Effector CD4-positive, alpha-beta T cell (primary cell): ENCODE results near the gene MAP3K21.

ENCODE experiments used
- DNase-seq: peaks from one replicate; pipeline ENCODE4 v3.0.0-alpha.2; 2020
- total RNA-seq: gene quantifications from one replicate; lab custom pipeline; 2026; lab: John Stamatoyannopoulos, UW

The MAP3K21 gene
- total RNA-seq, result 3.0 reads per million, percentile 10 among the genes with 10 or more reads in this experiment

DNA sequence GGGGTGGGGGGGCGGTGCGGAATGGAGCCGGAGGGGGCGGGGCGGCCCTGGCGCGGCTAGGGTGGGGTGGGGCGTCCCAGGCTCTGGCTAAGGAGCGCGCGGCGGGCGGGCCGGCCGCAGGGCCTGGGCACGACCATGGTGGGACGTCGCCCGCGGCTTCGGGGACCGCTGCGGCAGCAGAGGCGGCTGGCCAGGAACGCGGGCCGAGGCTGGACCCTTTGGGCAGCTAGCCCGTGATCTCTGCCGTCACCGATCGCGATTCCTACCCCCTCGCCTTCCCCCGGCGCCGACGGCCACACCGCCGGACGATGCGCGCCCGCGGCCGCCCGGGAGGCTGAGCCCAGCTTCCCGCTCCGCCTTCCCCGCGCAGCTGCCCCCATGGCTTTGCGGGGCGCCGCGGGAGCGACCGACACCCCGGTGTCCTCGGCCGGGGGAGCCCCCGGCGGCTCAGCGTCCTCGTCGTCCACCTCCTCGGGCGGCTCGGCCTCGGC, at the start of gene MAP3K21:
TSS of gene MAP3K21 (plus strand) at position 74 of the 491 bp plus-strand sequence. CDS start at position 379, 305 bp downstream.
- no peak for DNase-seq

DNA sequence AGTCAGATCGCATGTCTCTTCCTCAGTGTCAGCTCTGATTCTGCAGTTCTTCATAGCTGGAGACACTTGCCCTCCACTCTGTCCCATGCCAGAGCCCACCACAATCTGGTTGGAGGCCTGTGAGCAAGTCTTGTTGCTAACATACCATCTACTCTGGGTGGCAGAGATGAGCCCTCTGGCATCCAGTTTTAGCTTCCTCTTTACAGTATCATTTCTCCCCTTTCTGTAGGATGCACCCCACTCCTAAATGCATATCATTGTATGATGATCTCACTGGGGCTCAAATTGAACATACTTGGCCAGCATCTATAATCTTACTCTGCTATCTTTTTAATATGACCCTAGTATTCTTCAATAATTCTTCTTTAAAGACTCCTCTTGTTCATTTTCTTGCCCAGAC, 48.9 kb upstream of the MAP3K21 start:
- no peak for DNase-seq

DNA sequence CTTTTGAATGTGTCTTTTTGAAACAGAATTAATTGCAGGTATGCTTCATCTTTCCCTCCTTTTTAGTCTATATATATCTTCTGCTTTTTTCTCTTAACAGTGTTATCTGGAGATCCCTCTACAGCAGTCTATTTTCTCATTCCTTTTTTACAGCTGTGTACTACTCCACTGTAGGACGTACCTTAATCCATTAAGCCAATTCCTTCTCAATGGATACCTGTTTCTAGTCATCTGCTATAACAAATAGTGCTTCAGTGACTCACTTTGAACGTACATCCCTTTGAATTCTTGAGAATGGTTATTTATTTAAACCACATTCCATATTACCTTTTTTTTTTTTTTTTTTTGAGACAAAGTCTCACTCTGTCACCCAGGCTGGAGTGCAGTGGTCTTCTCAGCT, 47.6 kb upstream of the MAP3K21 start:
- no peak for DNase-seq

DNA sequence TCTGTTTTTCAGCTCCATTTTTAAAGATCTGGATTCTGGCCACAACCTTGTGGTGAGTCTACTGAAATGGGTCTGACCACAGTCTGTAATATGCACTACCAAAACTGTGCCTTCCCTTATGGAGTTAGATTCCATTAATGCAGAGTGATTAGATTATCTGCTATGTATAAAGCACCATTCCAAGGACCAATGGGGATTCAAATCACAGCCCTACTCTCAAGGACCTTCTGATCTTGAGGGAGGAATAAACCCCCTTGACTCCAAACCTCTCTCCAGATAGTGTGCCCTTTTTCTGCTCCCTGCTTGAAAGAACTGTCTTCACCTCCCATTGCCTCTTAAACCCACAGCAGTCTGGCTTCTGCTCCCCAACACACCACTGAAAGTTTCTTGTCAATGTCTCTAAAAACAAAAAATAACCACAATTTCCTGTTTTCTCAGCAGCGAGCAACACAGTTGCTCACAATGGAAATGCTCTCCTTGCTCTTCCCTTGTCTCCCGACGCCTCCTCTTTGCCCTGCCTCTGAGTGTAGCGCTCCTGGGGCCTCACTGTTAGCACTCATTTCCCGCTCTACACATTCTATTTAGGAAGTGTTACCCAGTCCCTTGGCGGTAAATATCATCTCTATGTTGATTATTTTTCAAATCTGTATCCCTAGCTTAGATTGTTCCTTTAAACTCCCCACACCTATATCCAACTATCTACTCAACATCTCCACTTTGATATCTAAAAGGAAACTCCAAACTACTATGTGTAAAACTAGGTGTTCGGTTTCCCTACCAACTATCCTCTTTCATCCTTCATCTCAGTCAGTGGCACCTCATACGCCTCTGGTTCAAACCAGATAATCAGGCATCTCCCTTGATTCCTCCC, 45.6 kb upstream of the MAP3K21 start:
- no peak for DNase-seq

DNA sequence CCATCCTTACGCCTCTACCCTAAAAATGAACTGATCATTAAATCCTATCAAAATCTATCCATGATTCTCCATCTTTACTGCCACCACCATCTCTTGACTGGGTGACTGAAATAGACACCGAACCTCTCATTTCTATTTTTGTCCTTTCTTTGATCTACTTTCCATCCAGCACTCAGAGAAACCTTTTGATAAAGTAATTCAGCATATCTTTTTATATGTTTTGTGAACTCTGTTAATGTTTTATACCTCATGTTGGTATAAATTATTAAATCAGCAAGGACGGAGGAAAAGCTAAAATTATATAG, 45.0 kb upstream of the MAP3K21 start:
- no peak for DNase-seq

DNA sequence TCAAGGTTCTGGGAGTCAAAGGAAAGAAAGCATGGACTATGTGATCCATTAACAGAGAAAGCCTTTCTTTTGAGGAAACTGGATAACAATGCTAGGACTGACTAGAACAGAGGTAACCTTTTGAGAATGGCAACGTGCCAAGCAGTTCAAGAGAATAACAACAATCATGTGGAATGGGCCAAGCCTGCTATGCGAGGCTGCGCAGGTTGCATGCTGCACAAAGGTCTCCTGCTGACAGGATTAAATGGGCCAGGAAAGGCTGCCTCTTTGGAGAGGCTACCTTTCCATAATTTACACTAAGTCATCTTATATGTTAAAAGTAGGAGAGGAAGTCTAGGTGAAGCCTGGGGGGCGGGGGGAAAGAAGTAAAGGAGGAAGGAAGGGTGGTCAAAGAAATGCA, 37.8 kb upstream of the MAP3K21 start:
- DNase-seq, result no peak

DNA sequence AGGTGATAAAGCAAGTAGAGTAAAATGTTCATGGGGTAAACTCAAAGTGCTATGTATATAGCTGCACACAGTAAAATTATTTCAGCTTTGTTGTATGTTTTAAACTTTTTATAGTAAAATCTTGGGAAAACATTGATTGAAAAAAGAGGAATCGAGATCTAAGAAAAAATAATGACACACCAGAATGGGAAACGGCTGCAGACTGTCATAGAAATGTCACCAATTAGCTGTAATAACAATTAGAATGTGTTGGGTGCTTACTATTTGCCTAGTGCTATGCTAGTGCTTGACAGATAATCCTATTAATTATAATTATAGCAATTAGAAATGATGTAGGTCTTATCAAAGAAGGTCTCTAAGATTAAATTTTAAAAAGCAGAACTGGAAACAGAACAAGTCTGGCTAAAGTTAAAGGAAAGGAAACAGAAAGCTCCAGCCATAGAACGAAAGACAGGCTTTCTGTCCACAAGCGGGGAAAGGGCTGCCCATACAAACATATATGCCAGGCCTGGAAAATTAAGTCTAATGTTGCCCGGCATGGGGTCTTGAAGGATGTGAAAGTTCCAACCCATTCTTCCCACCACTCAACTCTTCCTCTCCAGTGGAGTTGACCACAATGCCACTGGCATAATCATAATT, 37.0 kb upstream of the MAP3K21 start:
- DNase-seq, result no peak

DNA sequence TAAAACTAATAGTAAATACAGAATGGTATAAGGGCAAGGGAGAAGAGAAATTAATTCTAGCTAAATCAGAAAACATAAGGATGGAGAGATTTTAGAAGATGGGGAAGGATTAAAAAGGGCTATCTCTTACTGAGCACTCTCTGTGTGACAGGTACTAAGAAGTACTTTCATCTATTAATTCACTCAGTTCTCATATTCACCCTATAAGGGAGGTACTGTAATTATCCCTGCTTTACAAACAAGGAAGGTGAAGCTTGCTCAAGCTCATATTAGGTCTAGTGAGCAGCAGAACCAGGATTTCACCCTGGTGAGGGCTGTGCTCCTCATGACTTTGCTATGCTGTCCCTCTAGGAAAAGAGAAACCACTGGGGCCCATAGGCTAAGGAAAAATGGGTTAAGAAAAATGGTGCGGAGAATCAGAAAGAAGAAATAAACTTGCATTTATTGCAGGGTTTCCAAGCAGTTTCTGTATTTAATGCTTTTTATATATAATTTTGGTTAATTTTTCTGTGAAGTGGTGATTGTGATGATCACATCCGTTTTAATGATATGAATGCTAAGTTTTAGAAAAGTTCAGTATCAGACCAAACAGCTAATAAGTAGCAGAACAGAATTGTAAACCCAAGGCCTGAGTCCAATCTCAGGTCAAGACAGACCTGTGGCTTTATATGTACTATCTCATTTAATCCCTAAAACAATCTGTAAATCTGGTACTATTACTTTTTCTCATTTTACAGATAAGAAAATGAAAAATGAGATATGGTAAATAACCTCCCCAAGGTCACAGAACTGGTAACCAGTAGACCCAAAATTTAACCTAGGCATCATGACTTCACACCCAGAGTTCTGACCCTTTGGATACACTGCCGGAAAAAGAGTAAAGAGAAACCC, 33.7 kb upstream of the MAP3K21 start:
- DNase-seq, result no peak

DNA sequence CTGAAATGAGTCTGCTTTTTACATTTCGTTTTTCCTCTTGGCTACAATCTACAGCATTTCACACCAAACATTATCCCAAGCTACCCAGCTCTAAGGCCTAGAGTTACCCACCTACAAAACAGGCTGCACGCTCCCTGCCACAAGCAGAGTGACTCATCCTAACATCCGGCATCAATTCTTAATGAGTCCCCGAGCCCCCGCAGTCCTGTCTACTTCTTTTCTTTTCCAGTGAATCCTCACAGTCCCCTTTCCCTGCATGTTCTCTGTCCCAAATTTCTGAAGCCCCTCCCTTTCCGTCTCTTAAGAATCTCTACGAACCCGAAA, 32.6 kb upstream of the MAP3K21 start:
- peak; percentile 34 for DNase-seq

DNA sequence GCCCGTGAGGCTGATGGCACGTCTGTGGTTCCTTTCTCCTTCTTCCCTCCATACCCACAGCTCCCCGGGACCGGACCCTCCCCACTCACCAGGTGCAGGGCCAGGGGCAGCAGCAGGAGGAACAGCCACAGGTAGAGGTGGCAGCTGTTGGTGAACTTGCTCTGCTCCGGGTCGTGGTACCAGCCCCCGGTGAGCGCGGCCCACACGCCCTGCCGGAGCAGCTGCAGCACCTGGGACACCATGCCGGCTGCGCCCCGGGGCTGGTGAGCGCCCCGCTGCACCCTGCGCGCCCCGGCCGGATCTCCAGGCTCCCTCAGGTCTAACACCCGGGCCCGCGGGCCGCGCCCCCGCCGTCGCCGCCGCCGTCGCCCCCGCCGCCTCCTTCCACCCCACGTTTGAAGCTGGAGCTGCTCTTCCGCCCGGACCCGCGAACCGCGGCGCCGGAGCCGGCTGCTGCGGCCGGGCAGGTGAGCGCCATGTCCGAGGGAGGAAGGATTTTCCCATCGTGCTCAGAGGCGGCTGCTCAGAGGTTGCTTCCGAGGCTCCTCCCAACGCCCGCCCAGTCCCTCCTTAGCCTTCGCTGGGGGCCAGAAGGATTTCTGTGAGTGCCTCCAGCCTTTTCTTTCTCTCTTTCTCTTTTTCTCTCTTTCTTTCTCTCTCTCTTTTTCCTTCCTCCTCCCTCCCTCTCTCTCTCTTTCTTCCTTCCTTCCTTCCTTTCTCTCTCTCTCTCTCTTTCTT, 32.1 kb upstream of the MAP3K21 start, which contains the start of gene PCNX2:
TSS of gene PCNX2 (minus strand) at position 489 of the 738 bp plus-strand sequence. CDS start at position 242, 247 bp downstream.
- peak; percentile 44 for DNase-seq

DNA sequence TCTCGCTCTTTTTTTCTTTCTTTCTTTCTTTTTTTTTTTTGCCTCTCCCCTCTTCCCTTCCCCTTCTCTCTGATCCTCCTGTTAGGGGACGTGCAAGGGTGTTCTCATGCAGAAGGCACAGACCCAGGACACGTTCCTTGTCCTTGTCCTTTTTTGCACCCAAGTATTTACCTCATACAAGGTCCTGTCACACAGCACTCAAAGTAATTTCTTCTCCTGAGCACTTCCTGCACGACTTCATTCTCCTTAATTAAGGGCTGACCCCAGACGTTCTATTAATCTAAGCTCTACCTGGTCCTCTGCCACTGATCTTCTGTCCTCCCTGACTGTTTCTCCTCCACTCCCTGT, 31.6 kb upstream of the MAP3K21 start:
- no peak for DNase-seq

DNA sequence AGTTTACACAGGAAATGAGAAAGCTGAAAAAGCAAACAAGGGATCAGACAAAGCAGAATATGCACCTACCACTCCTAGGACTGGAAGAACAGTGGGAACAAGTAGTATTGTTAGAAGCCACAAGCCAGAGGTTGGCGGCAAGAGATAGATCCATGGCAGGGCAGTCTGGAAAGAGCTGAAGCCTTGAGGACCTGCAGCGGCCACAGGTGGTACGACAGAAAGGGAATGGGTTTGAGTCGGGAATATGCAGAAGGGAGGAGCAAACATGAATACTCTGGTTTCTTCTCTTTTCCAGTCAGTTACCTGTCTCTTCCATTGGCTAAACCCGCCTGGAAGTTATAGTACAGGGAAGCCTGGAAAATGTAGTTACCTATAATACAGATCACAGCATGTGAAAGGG, 28.1 kb upstream of the MAP3K21 start:
- DNase-seq, result no peak

DNA sequence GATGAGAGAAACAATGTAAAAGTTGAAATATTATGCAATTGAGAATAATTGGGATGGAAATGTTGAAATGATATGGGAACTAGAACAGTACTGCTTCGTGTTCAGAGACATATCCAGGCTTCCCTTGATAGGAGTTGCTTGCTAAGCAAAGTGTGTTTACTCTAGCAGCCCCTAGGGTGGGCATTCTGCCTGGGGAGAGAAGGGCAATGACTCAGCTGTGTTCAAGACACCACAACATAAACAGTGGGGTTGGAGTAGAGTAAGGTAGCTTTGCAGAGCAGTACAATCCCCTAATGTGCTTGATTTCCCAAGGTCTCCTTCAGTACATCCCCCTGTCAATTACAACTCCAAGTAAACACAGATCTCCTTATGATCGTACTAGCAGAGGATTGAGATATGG, 27.2 kb upstream of the MAP3K21 start:
- no peak for DNase-seq

DNA sequence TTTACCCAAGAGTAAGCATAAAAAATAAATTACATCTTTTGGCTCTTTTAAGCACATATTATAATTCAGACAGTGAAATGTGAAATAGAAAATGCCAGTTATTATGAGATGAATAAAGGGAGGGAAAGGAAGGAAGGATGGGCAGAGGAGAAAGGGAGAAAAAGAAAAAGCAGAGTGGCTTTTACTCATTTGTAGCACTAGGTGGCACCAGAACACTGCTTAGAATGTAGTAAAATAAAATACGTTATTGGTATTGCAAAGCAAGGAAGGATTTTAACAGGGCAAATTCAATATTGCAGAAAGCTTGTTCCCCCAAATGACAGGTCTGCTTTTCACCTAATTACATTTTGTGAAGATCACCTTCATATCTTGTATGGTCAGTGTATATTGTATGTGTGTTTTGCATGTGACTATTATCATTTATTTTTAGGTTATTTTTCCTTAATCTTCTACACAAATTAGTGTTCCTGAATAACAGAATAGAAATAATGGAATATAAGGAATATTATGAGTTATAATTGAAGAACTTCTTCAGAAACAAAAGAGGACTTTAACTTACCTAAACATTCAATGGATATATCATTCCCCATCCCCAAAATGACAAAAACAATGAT, 22.9 kb upstream of the MAP3K21 start:
- no peak for DNase-seq

DNA sequence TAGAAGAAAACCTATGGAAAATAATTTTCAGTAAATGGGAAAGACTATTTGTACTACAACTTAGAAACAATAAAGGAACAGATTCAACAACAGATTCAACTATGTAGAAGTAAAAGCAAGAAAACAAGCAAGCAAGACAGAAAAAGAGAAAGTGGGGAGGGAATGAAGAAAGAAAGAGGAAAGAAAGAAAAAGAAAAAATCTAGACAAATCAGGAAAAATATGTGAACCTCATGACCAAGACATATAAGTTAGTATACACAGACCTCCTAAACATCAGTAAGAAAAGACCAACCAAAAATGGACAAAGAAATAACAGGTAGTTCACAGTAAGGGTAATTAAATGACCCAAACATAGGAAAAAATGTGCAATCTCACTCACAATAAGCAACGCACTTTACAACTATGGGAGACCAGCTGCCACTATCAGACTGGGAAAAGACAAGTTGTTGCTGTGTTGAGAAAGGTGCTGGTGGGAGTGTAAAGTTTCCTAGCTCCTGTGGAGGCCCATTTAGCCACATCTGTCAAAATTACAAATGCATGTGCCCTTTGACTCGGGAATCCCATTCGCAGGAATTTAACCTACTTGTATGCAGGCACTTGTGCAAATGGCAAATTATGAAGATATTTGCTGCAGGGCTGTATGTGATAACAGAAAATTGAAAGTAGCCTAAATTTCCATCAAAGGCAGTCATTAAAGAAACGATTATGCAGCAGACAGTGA, 13.9 kb upstream of the MAP3K21 start:
- no peak for DNase-seq

DNA sequence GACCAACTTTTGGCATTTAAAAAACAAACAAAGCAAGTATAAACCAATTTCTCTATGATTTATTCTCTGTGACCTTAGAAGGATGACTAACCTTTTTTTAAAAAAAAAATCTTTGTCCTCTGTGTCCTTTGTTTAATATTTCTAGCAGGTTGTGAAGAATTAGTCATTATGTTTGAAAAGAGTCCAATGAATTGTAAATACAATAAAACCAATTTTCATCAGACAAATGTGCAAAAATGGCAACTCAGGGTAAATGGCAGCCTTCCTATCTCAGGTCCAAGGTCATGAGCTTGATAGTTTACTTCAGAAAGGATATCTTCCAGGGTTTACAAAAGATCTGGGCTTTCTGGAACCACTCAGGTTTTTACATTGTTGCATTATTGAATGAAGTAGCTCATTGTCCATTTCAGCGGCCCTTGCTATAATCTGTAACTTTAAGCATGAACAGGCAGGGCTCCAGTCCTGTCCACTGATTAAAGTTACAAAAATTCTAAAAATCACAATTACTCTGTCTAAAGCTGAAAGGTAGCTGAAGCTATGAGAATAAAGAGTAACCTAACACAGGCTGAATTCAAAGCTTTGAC, 11.7 kb upstream of the MAP3K21 start:
- no peak for DNase-seq

DNA sequence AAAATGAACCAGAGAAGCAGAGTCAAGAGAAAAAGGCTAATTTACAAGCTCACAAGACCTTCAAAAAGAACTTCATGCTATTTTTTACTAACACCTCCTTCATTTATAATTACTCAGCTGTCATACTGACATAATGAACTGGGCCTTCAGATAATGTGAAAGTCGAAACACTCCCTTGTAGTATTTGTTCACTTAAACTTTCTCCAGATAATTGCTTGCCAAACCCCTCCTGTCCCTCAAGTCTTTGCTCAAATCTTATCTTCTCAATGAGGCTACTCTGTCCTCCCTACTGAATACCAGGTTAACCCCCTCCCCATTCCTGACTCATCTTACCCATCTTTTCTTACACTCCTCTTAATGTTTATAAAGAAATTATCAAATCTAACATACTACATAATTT, 11.1 kb upstream of the MAP3K21 start:
- DNase-seq, result no peak

DNA sequence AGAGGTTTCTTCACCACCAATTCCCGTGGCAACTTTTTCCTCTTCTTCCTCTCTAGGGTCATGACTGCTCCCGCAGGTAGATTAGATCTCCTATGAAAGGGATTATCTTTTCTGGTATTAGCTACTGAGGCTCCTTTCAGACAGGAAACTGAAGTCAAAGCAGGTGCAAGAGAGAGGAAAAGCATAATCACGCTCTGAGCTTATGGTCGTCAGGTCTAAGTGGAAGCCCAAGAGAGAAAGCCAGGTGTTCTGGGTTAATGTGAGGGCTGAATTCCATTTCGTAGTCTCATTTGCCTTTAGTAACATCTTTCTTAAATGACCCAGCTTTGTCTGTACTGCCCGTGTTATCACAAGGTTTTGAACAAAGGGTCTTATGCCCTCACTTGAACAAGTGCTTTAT, 8.3 kb upstream of the MAP3K21 start:
- no peak for DNase-seq

DNA sequence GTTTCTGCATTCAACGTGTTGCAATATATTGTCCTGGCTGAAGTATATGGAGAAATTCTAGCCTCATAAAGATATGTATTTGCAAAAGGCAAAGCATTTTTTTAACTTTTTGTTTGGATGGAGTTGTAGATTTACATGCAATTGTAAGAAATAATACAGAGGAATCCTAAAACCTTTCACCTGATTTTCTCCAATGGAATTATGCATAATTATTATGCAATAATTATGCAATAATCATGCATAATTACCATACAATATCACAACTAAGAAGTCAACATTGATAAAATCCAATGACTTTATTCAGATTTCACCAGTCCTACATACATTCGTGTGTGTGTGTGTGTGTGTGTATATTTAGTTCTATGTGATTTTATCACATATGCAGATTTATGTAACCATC, 7.5 kb upstream of the MAP3K21 start:
- DNase-seq, result no peak

DNA sequence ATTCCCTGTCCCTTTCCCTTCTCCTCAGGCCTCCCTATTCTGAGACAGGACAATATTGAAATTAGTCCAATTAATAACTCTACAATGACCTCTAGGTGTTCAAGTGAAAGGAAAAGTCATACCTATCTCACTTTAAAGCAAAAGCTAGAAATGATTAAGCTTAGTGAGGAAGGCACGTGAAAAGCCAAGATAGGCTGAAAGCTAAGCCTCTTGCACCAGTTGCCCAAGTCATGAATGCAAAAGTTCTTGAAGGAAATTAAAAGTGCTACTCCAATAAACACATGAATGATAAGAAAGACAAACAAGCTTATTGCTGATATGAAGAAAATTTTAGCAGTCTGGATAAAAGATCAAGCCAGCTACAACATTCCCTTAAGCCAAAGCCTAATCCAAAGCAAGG, 3.8 kb upstream of the MAP3K21 start:
- DNase-seq, result no peak

DNA sequence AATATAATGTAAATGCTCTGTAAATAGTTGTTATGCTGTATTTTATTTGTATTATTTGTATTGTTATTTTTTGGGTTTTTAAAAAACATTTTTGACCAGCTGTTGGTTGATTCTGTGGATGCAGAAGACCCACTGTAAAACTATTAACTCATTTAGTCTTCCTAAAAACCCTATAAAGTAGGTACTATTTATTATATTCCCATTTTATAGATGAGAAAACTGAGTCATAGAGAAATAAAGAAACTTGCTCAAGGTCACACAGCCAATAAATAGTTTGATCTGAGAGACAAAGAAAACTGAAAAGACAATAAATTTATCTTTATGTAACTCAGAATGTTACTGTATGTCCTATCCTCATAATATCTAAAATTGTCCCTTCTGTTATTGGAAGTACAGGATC, 1.2 kb upstream of the MAP3K21 start:
- no peak for DNase-seq
